ENCODE data around the gene VIPR2.

Gene VIPR2

DNA sequence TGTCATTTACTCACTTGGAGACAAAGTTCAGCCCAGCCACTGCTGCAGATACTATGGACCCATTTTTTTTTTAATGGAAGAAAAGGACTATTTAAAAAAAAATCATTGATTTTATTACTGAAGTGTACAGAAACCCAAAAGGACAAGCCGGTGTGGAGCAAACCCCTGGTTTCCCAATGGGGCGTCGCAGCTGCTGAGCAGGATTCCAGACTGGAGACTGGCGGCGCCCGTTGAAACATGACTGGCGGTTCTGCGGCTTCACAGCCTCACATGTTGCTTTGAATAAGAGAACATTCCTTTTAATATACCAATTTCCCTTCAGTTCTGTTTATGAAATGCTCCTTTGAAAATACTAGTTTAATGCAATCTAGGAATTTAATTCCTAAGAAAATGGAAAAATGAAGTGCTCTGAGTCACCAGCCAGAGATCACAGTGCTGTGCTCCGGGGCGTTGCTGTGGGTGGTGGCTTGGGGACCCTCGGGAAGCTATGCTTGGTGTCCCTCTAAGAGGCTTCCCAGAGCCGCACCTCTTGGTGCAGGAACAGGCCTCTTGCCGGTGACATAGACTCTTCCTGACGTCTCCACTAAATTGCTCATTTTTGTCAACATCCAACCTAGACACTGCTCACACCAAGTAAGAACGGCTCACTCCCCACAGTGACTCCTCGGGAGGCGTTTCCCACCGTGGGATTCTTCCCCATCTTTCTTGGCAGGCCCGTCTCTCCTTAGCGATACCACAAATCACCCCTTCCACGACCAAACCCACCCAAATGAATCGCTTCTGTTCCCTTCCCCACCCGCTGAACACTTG, 12.0 kb upstream of the VIPR2 start:
- DNase-seq: no peak

DNA sequence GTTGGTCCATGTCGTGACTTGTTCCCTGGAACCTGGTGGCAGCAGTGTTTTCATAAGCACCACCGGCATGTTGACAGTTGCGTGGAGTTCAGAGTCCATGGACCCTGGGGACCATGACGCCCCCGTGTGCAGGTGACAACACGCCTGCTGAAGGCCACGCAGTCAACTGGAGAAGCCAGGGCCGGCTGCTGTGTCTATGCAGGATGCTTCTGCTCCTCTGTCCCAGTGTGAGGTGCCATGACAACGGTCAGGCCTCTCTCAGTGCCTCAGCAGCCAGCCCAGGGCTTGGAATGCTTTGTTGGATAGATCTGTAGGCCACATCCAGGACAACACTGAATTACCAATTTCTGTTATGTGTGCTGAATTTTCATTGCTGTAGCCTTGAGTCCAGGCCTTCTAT, 10.7 kb upstream of the VIPR2 start:
- DNase-seq: no peak

DNA sequence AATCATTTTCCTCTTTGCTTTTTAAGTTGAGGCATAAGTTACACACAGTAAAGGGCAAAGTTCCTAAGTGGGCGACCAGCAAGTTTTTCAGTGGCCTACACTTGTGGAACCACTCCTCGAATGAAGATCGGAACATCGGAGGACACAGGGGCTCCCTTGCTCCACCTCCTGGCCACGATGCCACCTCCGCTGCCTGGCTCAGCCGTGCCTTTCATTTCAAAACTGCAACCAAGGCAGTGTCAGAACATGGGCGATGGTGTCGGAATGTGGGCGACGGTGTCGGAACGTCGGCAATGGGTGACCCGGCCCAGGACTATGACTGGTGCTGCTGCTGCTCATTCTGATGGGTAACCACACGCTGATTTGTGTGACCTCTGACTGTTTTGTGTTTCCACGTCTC, 9.6 kb upstream of the VIPR2 start:
- no peak for DNase-seq

DNA sequence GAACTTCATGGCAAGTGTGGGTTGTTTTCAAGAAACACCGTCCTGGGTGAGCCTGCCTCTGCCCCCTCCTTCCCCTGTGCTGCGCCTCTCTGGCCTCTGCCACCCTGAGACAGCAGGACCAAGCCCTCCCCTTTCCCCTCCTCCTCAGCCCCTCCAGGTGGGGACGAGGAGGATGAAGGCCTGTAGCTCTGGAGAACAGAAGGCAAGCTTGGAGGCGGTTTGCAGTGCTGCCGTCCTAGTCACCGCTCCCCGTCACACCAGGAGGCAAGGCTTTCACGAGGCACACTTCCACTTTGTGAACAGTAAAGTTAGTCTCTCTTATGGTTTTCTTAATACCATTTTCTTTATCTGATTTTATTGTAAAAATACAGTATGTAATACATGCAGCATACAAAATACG, 8.8 kb upstream of the VIPR2 start:
- DNase-seq: no peak

DNA sequence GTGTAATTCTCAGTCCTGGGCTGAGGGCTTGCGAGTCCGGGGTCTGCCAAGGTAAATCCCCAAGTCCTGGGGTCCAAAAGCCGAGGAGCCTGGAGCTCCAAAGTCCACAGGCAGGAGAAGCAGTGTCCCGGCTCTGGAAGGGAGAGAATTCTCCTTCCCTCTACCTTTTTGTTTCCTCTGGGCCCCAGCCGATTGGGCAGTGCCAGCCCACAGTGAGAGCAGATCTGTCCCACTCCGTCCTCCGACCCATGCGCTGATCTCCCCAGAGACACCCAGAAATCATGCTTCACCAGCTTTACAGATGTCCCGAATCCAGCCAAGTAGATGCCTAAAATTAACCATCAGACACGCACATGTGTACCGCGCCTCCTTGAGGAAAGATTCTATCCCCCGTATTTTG, 8.1 kb upstream of the VIPR2 start:
- DNase-seq: no peak

DNA sequence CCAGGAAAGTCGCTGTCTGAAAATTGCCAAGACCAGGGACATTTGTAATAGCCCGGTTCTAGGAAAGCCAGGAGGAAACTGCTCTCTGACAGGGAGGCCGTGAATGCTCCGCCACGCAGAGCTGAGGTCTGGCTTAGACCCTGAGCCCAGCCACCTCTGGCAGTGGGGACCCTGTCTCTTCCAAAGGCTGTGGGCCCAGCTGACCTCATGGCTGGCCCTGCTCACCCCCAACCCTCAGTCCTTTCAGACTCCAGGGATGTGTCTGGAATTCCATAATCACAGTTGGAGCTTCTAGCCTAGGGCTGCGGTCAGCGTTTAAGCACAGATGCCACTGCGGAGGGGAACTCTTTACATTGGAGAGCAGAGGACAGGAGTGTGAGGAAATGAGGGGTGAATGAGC, 6.6 kb upstream of the VIPR2 start:
- no peak for DNase-seq

DNA sequence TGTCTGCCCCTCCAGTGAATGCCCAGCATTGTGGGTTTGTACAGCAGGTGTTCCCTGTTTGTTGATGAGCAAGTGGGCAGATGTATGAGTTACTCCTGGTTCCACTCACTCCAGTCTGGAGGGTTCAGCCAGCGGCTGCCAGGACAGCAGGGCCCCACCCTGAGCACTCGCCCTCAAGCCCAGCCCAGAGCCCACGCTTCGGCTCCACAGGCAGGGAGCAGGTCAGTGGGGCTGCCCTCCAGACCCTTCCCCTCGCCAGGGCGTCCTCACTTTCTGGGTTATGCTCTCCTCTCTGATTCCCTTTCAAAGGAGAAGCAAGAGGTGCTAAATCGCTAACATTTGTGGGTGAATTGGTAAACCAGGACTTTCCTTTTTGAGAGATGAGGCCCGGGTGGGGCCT, 4.8 kb upstream of the VIPR2 start:
- DNase-seq: no peak

DNA sequence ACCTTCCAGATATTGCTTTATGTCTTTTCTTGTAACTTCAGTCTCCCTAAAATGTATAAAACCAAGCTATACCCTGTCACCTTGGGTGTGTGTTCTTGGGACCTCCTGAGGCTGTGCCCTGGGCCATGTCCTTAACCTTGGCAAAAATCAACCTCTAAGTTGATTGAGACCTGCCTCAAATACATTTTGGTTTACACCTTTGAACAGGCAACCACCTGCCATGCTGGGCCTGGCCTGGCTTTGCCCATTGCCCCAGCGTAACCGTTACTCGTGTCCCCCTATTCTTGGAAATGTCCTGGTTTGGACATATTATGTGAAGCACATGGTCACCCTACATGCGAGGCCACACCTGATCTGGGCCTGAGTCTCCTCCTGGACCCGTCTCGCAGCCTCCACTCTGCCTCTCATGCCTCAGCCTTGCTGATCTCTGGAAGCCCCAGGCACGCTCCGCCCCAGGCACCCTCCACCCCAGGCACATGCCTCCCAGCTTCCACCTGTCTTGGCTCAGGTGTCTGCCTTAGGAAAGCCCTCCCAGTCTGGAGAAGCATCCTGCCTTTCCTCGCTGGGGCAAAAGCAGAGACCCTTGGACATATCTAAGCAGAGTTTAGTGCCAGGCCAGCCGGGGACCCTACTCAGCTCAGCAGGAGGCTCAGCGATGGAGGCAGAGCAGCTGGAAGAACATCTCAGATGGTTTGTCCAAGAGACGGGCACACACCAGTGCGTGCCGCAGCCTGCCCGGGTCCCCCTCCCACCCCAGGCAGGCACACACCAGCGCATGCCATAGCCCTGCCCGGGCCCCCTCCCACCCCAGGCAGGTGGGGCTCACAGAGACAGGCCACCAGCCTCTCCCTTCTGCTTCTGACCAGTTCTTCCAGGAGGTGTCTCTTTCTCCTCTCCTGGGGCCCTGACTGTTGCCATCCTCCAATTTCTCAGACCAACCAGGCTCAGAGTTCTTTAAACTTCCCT, 4.0 kb upstream of the VIPR2 start:
- no peak for DNase-seq

DNA sequence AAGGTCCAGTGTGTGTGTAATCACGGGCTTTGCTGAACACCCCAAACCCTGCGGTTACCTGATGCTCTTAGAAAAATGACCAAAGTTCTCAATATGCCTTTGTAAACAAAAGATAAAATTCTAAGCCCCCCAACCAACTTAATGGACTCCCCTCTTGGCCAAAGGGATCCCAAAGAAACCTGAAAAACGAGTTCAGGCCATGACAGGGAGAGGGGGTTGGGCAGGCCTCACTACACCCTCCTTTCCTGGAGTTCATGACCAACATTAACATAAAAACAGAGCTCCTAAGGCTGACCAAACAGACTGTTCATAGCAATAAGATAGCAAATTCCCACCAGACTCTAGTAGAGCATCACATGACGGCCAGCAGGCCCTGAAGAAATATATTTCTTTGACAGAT, 3.0 kb upstream of the VIPR2 start:
- no peak for DNase-seq

DNA sequence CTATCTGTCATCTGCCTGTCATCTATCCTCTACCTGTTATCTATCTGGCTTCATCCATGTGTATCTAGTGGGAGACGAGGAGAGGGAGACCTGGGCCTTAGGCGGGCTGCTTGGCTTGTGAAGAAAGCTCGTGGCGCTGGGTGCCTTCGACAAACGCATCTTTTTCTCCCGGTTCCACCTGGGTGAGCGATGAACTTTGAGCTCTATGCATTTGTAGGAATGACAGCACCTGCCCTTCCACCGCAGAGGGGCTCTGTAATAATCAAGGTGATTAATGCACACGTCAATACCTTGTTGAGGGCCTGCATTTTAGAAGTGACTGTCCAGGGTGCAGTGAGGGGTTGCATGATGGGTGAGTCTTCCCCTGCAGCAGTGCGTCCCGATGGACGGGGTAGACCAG, 2.6 kb upstream of the VIPR2 start:
- no peak for DNase-seq

DNA sequence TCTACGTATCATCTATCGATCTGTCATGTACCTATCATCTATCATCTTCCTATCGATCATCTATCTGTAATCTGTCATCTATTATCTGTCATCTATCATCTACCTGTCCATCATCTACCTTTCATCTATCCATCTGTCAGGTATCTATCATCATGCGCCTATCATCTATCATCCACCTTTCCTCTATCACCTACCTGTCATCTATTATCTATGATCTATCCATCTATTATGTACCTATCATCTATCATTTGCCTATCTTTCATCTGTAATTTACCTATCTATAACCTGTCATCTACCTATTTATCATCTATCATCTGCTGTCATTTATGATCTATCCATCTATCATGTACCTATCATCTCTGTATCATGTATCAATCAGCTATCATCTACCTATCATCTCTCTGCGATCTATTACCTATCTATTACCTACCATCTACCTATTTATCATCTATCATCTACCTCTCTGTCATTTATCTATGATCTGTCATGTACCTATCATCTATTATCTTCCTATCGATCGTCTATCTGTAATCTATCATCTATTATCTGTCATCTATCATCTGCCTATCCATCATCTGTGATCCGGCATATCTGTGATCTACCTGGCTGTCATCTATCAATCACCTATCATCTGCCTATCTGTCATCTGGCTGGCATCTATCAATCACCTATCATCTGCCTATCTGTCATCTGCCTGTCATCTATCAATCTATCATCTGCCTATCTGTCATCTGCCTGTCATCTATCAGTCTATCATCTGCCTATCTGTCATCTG, 1.6 kb upstream of the VIPR2 start:
- DNase-seq: no peak

DNA sequence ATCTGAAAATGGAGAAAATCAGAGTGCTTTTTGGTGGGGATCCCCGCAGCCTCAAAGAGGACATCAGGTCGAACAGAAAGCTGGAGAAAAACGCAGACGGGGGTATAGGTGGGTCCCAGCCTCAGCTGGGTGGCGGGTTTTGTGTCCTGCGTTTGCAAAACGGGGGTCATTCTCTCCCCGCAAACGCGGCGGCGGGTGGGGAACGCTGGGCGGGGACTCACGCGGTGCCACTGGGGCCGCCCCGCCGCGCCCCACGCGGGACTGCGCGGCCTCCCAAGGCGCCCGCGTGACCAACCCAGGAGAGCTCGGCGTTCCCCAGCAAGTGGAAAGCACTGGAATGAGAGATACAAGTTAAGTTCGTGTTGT, 806 bp upstream of the VIPR2 start:
- no peak for DNase-seq

DNA sequence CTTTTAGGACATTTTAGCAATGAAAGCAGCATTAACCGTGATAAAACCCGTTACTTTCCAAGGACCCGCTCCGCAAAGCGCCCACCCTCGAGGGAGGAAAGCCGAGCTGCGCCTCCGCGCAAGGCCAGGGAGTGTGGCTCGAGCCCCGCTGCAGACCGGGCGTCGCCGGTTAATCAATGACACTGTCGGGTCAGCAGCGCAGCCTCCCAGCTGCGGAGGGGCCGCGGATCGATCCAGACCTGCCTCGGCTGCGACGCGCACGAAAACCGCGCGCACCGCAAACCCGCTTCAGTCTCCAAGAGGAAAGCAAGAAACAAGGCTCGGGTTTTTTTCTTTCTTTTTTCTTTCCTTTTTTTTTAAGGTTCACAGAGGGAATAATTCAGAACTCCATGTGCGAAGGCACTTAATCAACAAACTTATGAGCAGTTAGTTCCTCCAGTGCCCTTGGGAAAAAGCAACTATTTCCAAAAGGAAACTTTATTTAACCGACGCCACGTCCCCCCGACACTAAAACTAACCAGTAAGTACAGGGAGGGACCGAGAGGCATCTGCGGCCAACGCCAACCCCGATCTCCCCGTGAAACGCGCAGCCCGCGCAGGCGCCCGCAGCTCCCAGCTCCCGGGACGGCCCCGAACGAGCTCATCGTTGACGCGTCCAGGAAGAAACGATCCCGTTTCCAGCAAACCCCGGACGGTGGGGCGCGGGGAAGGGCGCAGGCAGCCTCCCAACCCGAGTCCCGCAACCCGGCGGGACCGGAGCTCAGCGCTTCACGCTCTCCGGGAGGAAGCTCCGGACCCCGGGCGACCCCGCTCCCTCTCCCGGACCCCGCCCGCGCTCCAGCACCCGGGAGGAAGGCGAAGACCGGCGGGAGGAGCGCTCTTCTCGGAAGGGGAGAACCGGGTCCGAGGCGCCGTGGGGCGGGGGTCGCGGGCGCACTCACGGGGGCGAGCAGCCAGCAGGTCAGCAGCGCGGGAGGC, 598 bp downstream of the VIPR2 start:
- DNase-seq: no peak

DNA sequence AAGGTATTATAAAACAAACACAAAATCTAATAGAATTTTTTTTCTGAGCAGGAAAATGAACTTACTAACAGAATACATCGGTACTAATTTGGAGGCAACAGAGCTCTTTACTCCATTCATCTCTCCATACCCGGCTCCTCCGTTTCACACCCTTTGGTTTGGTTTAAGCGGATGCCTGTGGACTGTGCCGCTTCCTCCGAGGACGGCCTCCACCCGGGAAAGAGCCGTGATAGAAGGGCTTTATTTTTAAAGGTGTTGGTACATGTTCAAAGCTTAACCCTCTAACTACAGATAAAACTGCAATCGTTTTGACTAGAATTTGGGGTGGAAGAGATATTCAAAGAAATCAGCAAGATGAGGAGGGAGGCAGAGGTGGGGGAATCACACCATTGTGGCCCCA, 1.9 kb downstream of the VIPR2 start:
- DNase-seq: no peak

DNA sequence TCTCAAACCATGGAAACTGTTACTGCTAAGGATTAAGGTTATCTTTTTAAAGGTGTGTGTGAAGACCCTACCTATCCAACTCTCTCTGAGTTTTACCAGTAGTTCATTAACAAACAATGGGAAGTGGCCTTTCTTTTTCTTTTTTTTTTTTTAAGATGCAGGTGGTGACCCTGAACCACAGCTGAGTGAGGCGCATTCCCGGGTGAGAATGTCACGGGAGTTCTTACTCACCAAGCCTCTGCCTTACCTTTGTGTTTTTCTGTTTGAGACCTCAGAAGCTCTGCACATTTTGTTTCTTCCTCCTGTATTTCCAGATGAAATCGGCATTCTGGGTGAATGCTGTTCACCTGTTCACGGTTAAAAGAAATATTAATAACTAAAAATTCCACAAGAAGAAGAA, 2.5 kb downstream of the VIPR2 start:
- no peak for DNase-seq

DNA sequence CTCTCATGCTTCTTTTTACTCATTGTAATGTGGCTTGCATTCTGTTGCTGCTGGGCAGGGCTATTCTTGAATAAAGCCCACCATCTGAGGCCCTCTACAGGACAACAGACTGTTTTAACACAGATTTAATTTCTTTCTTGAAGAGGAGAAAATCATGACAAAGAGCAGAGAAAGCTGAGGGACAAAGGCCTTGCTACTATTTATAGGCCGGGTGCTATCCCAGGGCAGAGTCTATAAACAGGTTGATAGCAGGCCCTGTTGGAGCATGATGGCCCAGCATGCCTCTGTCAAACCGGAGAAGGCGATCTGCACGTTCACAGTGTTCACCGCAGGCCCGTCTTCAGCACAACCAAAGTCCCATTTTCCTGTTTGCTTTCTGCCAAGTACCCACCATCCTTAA, 3.0 kb downstream of the VIPR2 start:
- no peak for DNase-seq

DNA sequence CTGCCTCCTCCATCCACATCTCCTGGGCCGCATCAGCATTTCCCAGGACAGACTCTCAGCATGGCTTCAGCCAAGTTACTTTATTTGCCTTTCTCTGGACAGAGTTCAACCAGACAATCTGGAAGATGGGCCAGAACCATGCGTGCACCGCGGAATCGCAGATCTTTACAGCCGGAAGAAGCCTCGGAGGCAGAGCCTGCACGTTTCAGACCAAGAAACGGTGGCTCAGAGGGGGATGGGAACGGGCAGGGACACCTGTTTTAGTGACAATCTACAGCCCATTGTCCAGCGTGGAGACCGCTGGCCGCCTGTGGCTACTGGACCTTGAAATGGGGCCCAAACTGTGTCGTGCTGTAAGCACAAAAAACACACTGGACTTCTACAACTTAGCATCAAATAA, 3.5 kb downstream of the VIPR2 start:
- no peak for DNase-seq

DNA sequence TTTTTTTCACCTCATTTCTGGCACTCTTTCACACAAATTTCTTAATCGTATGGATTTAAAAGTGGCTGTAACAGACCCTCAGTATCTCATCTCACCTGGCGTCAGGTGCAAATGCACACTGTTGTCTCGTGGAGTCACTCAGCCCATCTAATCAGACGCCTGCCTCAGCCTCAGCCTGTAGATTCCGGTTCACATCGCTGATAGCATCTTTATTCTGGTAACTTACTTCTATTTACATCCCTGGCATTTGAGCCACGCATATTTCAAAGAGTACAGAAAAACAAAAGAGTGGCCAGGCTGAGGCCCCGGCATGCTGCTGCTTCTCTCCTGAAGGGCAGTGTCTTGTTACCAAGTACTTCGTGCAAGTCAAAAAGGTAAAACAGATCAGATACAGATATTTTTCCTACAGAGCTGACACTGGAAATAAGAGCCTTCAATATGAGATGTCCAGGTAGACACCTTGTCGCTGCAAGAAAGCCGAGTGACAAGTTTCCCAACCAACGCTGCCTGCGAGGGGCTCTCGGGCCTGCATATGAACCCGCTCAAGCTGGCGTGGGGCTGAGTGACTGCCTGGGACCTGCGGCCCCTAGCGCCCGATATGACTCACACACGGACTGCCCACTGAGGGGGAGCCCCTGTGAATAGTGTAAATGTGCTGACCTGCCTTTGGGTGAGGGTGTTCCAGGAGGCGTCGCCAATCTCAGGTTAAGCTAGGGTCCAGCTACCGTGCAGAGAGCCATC, 4.3 kb downstream of the VIPR2 start:
- DNase-seq: no peak

DNA sequence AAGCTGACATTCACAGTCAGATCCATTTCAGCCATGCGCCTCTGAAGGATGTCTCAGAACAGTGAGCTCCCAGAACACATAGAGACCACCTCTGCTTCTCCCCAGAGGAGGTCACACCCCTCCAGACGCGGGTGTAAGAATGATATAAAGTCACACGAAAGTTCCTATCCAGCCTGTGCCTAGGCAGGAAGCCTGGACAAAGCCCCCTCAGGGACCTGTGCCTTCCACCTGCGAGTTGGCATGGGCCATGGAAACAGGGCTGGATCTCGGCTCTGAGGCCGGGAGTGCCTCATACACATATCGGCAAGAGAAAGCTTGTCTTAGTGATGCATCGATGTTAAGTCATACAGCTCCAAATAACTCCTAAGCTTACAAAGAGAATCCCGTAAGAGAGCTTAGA, 5.0 kb downstream of the VIPR2 start:
- no peak for DNase-seq

DNA sequence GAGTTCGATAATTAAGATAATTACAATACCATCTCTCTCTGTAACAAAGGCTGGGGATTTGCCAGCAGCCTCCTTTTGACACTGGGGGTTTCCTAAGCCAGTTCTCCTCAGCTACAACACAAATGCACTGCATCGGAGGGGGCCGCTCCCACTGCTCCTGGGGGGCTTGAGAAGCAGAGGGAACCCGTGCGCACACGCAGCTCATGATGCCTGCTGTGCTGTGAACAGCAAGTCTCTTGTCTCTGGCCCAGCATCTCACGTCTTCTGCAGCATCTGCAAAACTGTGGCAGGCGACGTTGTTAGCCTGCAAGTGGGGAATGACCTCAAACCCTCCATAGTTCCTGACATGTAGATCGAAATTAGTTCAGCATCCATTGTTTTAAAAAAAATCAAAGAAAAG, 5.5 kb downstream of the VIPR2 start:
- DNase-seq: no peak

DNA sequence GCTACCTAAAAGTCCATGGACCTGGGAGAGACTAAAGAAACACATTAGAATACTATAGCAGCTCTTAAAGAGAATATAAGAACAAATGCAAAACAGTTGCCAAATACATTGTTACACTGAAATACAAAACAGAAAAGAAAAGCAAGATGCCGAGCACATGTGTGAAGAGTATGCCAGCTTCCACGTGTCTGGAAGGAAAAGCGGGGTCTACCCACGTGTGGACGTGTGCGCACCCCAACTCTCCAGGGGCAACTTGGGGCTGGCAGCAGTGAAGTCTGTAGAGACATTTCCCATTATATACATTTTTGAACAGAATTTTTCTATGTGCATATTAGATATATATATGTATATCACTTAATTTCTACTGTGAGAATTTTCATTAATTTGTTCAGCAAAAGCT, 6.2 kb downstream of the VIPR2 start:
- DNase-seq: no peak

DNA sequence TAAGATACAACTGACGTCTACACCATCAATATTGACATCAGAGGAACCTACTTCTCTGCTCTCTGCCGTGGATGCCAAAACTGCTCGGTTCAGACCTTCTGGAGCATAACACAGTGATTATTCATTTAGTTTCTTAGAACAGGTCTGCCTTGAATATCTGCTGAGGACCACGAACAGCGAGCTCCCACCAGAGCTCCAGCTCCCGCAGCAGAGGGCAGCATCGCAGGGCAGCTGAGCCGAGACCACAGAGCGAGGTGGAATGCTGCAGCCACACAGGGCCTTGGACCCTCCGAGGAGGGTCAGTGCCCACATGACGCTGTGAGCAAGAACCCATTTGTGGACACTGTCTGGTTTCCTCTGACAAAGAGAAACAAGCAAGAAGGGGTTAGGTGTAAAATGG, 6.8 kb downstream of the VIPR2 start:
- DNase-seq: no peak

Measured in NCI-H2081 (cell line).